Endothelial cell (in vitro differentiated cells): ENCODE results near the gene PRKG1. TPM values are rescaled to one million over a fixed set of nuclear protein-coding genes. Genes with fewer than 3 reads are reported as not detected.
"Not testable (repeated sequence)": the region's sequence is repeated elsewhere in the genome, so short reads cannot be mapped to it uniquely, and the experiment has no call there.

Source experiments
- DNase-seq: peaks from one replicate; pipeline ENCODE4 v3.0.0; 2021; ENCODE audit warnings: low spot score
- H3K27ac Mint-ChIP-seq: one replicate; pipeline ENCODE4 v1.8.0; 2021; ENCODE audit warnings: mixed read lengths, inconsistent platforms; ENCODE audit not compliant: unreplicated experiment
- H3K27me3 Mint-ChIP-seq: one replicate; pipeline ENCODE4 v1.8.0; 2021; ENCODE audit warnings: mild to moderate bottlenecking, moderate library complexity, mixed read lengths, inconsistent platforms; ENCODE audit not compliant: unreplicated experiment
- H3K36me3 Mint-ChIP-seq: one replicate; pipeline ENCODE4 v1.8.0; 2021; ENCODE audit warnings: mild to moderate bottlenecking, low read depth, mixed read lengths, inconsistent platforms; ENCODE audit not compliant: unreplicated experiment
- H3K4me1 Mint-ChIP-seq: one replicate; pipeline ENCODE4 v1.8.0; 2021; ENCODE audit warnings: mild to moderate bottlenecking, mixed read lengths, inconsistent platforms; ENCODE audit not compliant: unreplicated experiment
- H3K4me3 Mint-ChIP-seq: one replicate; pipeline ENCODE4 v1.8.0; 2021; ENCODE audit warnings: mild to moderate bottlenecking, mixed read lengths, inconsistent platforms; ENCODE audit not compliant: unreplicated experiment
- H3K9me3 Mint-ChIP-seq: one replicate; pipeline ENCODE4 v1.8.0; 2021; ENCODE audit warnings: mixed read lengths, inconsistent platforms; ENCODE audit not compliant: unreplicated experiment
- total RNA-seq: library from RNA; stranded (reverse); fragmentation: NEBNext Ultra II Directional; extraction: Animal tissue kit (Norgen Biotek cat#: 25700); gene quantifications from one replicate; pipeline ENCODE4 v1.2.1, GENCODE V29; 2021; ENCODE audit not compliant: unreplicated experiment
- TF ChIP-seq, protein P1 (sequence below): fragments of 200-600 bp; sonication (generic); IDR thresholded peaks from one replicate; pipeline ENCODE4 v1.5.0; 2021; ENCODE audit warnings: antibody characterized with exemption; ENCODE audit not compliant: unreplicated experiment

Gene PRKG1
- total RNA-seq, 1 donor from 2014 or later, result 10.7 TPM

DNA sequence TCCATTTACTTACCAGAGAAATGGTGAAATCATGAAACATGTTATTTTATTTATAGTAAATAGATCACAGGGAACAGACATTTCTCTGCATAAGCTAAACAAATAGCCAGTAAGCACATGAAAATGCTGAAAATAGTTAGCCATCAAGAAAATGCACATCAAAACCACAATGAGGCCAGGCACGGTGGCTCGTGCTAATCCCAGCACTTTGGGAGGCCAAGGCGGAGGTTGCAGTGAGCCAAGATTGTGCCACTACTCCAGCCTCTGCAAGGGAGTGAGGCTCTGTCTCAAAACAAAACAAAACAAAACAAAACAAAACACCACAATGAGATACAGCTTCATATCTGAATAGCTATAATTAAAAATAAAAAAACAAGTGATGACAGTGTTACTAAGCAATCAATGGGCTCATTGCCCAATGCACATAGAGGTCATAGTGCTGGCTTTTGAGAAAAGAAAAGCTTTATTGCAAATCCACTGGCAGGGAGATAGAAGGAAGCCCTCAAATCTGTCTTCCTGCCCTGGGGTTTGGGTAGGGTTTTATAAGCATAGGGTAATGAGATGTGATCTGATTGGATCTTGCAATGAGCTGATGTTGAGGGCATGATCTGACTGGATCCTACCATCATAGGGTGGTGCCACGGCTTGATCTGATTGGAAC, 608.9 kb downstream of the PRKG1 start:
- no peak for DNase-seq
- Mint-ChIP-seq H3K27ac (no peak overlapping the region), H3K9me3 (no peaks in the 10 kb centered on the region), H3K27me3 (no peaks in the 10 kb centered on the region), H3K4me3 (no peak overlapping the region), H3K36me3 (no peaks in the 10 kb centered on the region), H3K4me1 (peaks cover 2% of the 10 kb centered on the region)
- TF ChIP-seq, protein P1, sequence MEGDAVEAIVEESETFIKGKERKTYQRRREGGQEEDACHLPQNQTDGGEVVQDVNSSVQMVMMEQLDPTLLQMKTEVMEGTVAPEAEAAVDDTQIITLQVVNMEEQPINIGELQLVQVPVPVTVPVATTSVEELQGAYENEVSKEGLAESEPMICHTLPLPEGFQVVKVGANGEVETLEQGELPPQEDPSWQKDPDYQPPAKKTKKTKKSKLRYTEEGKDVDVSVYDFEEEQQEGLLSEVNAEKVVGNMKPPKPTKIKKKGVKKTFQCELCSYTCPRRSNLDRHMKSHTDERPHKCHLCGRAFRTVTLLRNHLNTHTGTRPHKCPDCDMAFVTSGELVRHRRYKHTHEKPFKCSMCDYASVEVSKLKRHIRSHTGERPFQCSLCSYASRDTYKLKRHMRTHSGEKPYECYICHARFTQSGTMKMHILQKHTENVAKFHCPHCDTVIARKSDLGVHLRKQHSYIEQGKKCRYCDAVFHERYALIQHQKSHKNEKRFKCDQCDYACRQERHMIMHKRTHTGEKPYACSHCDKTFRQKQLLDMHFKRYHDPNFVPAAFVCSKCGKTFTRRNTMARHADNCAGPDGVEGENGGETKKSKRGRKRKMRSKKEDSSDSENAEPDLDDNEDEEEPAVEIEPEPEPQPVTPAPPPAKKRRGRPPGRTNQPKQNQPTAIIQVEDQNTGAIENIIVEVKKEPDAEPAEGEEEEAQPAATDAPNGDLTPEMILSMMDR, result no peak

DNA sequence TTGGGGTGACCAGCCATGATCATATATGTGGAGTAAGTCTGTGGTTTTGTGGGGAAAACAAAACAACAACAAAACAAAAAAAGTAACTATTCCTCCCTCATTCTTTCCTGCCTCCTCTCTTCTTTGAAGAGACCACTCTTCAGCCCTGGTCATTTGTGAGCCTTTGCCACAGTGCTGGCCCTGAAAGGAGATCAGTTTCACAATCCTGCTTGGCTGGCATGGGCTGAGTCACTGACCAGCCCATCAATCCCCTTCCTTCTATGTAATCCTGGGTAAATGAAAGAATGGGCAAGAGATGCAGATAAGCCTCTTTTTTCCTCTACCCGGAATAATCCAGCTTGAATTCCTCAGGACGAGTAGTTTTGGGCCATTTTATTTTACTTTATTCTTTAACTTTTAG, 611.5 kb downstream of the PRKG1 start:
- Mint-ChIP-seq H3K9me3 (no peaks in the 10 kb centered on the region), H3K27me3 (peaks cover 3% of the 10 kb centered on the region), H3K27ac (no peak overlapping the region), H3K36me3 (no peaks in the 10 kb centered on the region), H3K4me1 (peaks cover 2% of the 10 kb centered on the region), H3K4me3 (no peak overlapping the region)
- DNase-seq, result no peak
- TF ChIP-seq, protein P1, result no peak

GRCh38 chr10:51687296-51687695, 613.0 kb downstream of the PRKG1 start:
- Mint-ChIP-seq H3K4me1 (peaks cover 2% of the 10 kb centered on the region), H3K27me3 (peaks cover 3% of the 10 kb centered on the region), H3K27ac (no peak overlapping the region), H3K9me3 (no peaks in the 10 kb centered on the region), H3K36me3 (no peaks in the 10 kb centered on the region), H3K4me3 (no peak overlapping the region)
- TF ChIP-seq, protein P1, result no peak
- DNase-seq, result no peak

DNA sequence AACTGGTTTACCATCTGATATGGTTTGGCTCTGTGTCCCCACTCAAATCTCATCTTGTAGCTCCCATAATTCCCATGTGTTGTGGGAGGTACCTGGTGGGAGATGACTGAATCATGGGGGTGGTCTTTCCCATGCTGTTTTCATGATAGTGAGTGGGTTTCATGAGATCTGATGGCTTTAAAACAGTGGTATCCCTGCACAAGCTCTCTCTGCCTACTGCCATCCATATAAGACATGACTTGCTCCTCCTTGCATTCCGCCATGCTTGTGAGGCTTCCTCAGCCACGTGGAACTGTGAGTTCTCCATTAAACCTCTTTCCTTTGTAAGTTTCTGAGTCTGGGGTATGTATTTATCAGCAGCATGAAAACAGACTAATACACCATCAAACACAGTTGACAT, 614.5 kb downstream of the PRKG1 start:
- H3K27ac Mint-ChIP-seq, H3K4me3 Mint-ChIP-seq, H3K4me1 Mint-ChIP-seq, DNase-seq, H3K36me3 Mint-ChIP-seq, H3K27me3 Mint-ChIP-seq, H3K9me3 Mint-ChIP-seq: not testable (repeated sequence)

DNA sequence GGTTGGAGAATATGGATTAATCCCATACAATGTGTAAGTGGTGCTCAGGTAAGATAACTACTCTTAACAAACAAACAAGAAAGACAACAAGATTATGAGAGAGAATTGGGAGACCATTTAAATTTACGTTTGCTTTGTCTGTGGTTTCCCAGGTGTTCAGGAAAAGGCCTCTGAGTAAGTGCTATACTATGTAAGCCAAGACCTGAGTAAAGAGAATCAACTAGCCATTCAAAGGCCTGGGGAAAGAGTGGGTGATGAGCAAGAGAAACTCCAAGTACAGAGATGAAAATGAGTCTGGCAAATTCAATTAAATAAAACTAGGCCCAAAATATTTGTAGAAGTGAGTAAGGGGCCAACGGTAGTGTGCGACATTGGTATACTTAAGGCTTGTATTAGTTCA, 615.2 kb downstream of the PRKG1 start:
- TF ChIP-seq, protein P1, result no peak
- H3K27ac Mint-ChIP-seq, result no peak overlapping the region
- H3K9me3 Mint-ChIP-seq, result no peaks in the 10 kb centered on the region
- peaks cover 3% of the 10 kb centered on the region for H3K27me3 Mint-ChIP-seq
- H3K36me3 Mint-ChIP-seq, result no peaks in the 10 kb centered on the region
- DNase-seq, result no peak
- peaks cover 2% of the 10 kb centered on the region for H3K4me1 Mint-ChIP-seq
- H3K4me3 Mint-ChIP-seq, result no peak overlapping the region
